NCI-H146 (cell line): ENCODE measurements around the gene SDK2.
A peak's percentile ranks its signal among the peaks of the same experiment; 100 is the strongest.
"Not testable (repeated sequence)": the region's sequence is repeated elsewhere in the genome, so short reads cannot be mapped to it uniquely, and the experiment has no call there.

Experiments
- DNase-seq: peaks from one replicate; lab custom pipeline; 2025; lab: John Stamatoyannopoulos, UW

SDK2 gene

DNA sequence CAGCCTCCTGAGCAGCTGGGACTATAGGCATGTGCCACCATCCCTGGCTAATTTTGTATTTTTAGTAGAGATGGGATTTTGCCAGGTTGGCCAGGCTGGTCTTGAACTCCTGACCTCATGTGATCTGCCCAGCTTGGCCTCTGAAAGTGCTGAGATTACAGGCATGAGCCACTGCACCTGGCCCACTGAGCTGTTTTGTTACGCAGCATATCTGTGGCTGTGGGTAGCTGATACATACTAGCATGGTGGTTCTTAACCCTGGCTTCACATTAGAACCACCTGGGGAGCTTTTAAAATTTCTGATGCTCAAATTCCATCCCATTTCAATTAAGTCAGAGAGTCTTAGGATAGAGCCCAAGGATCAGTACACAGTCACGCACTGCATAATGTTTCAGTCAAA lies 190.8 kb downstream of the SDK2 start:
- DNase-seq: not testable (repeated sequence)

DNA sequence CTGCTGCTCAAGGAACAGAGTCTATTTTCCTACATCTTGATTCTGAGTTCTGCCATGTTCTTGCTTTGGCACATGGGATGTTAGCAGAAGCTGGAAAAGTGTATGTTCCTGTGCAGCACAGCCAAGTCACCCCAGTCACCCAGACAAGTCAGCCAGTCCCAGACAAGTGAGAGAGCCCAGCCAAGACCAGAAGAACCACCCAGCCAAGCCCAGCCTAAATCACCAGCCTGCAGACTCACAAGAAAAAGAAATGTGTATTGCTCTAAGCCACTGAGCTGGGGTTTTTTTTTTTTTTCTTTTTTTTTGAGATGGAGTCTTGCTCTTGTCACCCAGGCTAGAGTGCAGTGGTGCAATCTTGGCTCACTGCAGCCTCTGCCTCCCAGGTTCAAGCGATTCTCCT lies 191.2 kb downstream of the SDK2 start:
- DNase-seq: no peak

- DNase-seq: no peak
These were observed 192.2 kb downstream of the SDK2 start for GRCh38 chr17:73452009-73452408.

DNA sequence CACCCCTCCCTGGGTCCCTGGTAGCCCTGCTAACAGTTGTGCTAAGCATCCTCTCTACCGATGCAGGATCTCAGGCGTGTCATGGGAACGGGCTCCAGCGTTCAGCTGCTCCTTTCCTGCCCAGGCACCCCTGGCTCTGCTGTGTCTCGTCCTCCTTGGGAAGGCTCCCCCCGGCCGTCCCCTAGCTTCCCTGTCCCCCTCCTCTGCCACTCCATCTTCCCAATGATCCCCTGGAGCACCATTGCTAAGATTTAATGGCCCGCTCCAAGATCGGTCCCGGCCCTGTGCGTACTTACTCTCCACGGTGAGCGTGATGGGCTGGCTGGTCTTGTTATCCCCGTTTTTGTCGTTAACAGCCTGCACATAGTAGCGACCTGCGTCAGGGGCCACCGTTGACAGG lies 196.9 kb downstream of the SDK2 start:
- DNase-seq: no peak

DNA sequence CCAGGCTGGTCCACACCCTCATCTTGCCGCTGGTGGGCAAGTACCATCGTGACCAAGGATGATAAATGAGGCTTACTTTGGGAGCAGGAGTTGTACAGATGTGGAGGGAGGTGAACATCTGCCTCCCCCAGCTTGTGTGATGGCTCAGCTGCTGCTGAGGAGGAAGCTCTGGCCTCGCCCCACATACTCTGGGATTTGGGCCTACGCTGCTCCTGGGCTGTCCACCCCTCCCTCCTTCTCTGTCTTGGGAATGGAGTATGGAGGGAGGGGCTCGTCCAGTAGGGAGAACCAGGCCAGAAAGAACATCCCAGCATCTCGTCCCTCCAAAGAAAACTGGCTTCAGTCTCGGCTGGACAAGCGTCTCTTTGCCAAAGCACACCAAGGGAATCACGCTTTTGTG lies 197.6 kb downstream of the SDK2 start:
- DNase-seq: no peak

DNA sequence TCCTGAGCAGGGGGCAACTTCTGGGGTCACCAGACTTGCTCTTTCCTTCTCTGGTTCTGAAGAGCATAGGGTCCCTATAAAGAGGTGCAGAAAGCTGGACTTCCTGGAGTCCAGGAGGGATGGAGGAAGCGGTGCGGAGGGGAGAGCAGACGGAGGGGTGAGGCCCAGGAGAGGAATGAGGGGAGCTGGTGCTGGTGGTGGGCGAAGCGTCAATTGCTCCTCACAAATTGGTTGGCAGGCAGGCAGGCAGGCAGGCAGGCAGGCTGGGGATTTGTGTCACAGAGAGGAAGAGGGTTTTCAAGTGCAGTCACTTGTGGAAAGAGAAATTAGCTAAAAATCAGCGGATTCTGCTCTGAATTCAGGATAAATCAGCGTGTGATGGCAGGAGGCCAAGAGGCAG lies 198.8 kb downstream of the SDK2 start:
- no peak for DNase-seq

- no peak for DNase-seq
These were observed 200.2 kb downstream of the SDK2 start for GRCh38 chr17:73444021-73444420.

- no peak for DNase-seq
These were observed 204.6 kb downstream of the SDK2 start for GRCh38 chr17:73439597-73439996.

DNA sequence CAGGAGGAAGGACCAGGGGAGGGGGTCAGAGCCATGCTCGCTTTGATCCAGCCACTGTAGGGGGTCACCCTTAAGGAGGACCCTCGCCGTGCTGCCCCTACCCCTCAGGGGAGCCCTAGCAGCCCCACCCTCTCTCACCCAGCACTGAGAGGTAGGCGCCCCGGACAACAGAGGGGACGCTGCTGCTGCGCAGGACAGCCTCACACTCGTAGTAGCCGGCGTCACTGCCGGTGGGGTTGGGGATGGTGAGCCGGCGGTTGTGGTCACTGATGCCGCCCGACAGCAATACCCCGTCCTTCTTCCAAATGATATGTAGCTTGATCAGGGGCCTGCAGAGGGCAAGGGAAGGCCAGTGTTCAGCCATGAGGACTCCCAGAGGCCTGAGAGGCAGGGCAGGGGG lies 206.4 kb downstream of the SDK2 start:
- no peak for DNase-seq

DNA sequence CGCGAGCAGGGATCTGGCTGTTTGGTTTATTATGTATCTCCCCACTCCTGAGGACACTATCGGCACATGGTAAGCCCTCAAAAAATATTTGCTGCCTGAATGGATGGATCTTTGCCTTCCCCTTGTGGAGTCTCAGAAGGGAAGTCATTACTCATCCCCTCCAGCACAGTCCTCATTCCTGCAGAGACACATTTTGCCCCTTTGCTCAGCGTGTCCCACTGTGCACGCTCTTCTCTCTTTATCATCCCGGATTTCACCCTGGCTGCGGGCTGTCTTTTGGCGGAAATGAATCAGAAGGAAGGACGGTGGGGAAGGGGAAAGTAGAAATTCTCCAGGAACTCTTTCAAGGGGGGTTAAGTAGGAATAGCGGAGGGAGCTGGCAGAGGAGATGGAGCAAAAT lies 207.3 kb downstream of the SDK2 start:
- DNase-seq: no peak

GRCh38 chr17:73435412-73435811 lies 208.8 kb downstream of the SDK2 start:
- DNase-seq: no peak

- no peak for DNase-seq
These were observed 210.1 kb downstream of the SDK2 start for GRCh38 chr17:73434154-73434553.

- DNase-seq: no peak
These were observed 210.7 kb downstream of the SDK2 start for GRCh38 chr17:73433501-73433900.

GRCh38 chr17:73432624-73433190 lies 211.5 kb downstream of the SDK2 start:
- DNase-seq: no peak

DNA sequence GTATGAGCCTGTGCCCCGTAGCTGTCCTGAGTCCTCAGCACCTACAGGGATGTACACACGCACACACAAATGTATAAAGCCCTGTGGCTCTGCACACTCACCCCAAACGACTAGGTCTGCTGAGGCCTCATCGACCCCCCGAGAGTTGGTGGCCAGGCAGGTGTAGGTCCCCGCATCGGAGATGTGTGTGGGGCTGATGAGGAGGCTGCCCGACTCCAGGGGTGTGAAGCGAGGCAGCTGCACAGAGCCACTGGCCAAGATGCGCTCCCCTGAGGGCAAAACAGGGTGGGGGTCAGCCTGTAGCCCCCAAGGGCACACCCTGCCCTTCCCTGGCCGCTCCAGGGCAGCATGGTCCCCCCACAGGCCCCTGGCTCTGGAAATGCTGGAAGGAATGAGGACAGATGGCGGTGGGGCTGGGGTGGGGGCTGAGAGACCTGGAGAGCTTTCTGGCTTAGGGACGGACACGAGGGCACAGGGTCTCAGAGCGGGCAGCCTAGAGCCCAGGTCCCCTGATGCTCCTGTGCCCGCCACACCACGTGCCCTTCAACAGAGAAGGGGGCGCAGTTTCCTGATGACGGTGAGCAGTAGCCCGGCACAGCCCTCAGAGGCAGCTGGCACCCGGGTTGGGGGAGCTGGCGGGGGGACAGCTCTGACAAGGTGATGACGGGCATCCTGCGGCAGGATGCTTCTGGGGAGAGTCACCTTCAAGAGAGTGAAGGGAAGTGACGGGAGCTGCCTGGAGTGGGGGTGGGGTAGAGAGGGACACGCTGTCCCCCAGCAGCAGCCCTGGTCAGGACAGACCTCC lies 212.6 kb downstream of the SDK2 start:
- DNase-seq: no peak

GRCh38 chr17:73430848-73431247 lies 213.4 kb downstream of the SDK2 start:
- peak; percentile 20 for DNase-seq

GRCh38 chr17:73430165-73430680 lies 214.0 kb downstream of the SDK2 start:
- peak; percentile 56 for DNase-seq

GRCh38 chr17:73429440-73430164 lies 214.6 kb downstream of the SDK2 start:
- peak; percentile 77 for DNase-seq

DNA sequence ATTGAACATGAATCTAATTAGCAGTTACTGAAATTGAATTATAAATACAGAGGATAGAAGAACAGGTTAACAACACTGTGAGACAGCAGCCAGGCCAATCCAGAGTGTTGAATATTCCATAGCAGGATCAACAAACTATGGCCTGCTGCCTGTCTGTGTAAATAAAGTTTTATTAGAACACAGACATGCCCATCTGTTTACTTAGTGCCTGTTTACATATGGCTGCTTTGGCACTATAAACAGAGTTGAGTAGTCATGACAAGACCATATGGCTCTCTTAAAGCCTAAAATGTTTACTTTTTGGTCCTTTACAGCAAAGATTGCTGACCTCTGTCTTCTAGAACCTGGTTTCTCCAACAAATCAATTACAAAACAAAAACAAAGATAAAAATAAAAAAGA lies 217.0 kb downstream of the SDK2 start:
- DNase-seq: peak; percentile 13

GRCh38 chr17:73424571-73424970 lies 219.7 kb downstream of the SDK2 start:
- no peak for DNase-seq

DNA sequence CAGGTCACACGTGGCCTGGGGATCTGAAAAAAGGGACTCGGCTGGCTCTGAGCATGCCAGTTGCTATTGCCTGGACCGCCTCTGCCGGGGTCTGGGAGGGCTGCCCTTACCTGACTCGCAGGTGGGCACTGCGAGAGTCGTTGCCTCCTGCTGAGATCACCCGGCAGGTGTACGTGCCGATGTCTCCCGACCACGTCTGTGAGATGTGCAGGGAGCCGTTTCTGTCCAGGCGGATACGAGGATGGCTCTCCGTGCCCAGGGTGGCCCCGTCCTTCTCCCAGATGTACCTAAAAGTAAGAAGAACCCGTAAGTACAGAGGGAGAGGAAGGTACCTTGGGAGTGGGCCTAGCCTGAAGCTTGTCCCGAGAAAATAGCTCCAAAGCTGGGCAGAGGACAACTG lies 220.4 kb downstream of the SDK2 start:
- DNase-seq: no peak

DNA sequence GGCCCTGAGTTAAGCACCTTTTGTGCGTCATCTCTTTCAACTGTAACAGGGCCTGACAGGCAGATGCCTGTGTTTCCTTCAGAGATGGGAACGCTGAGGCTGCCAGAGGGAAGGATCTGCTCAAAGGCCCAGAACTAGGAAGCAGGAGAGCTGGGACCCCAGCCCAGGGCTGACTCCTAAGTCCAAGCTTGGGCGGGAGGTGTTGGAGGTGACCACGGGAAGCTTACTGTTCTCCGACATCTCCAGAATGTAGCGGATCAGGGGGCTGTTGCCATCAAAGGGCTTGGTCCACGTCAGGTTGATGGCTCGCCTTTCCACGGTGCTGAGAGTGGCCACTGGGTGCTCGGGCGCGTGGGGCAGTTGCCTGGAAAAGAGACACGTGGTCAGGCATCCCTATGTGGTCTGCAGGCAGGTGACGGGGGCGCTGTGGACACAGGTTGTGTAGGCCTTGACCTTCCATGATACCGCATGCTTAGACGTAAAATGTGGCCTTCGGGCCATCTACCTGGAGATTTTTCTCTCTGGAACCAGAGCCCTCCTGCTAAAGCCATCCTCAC lies 221.0 kb downstream of the SDK2 start:
- no peak for DNase-seq

GRCh38 chr17:73422121-73422520 lies 222.1 kb downstream of the SDK2 start:
- no peak for DNase-seq
